Endothelial cell of umbilical vein (primary cell): ENCODE measurements around the gene ZSCAN1. TPM values are rescaled to one million over a fixed set of nuclear protein-coding genes. Genes with fewer than 3 reads are reported as not detected.

Experiments
- BruUV-seq: library from RNA; stranded (reverse); fragments of 400-500 nt; replicated peaks from 2 replicates; lab custom pipeline; 2021; lab: Mats Ljungman, UMichigan
- CTCF ChIA-PET: fragments of 300-600, 350-600 bp; sonication (Branson Sonifier 250); formaldehyde crosslinking; loops from one replicate; lab custom pipeline; 2021; ENCODE audit warnings: antibody characterized with exemption, inconsistent platforms; lab: Charles Lee
- POLR2A ChIA-PET: fragments of 300-600, 350-600 bp; sonication (Branson Sonifier 250); formaldehyde crosslinking; loops from one replicate; lab custom pipeline; 2021; ENCODE audit warnings: antibody characterized with exemption, inconsistent platforms; lab: Charles Lee
- DNase-seq: peaks from one replicate; pipeline ENCODE4 v3.0.0-alpha.2; 2011; ENCODE audit warnings: low read depth, low spot score
- FAIRE-seq: peaks from 2 replicates; lab custom pipeline; 2011; peaks lifted over from hg19 to GRCh38; lab: Jason Lieb, UNC
- H2AFZ ChIP-seq: 2 replicates; pipeline ENCODE4 v1.6.0; 2012; ENCODE audit warnings: low read depth, low read length, control low read depth, inconsistent platforms
- H3K27ac ChIP-seq: 2 replicates; pipeline ENCODE4 v1.5.1; 2011; ENCODE audit warnings: low read depth, mild to moderate bottlenecking, control low read depth, low read length, moderate library complexity; ENCODE audit not compliant: insufficient read depth
- H3K27me3 ChIP-seq, 2 experiments: 2 replicates each; pipeline versions ENCODE4 v1.6.0 to v1.6.1; 2011; ENCODE audit warnings: low read length in 2 of 2, mixed read lengths in 1 of 2; ENCODE audit not compliant: control insufficient read depth in 2 of 2, insufficient read depth in 2 of 2
- H3K36me3 ChIP-seq, 2 experiments: 2 replicates in 1 of 2; 3 replicates in 1 of 2; pipeline ENCODE4 v1.5.1; 2011; ENCODE audit warnings: low read length in 2 of 2, mild to moderate bottlenecking in 1 of 2, moderate library complexity in 1 of 2; ENCODE audit not compliant: control insufficient read depth in 2 of 2, insufficient read depth in 2 of 2; ENCODE audit errors: extremely low read depth in 1 of 2
- H3K4me1 ChIP-seq: 3 replicates; pipeline ENCODE4 v1.5.1; 2011; ENCODE audit warnings: mild to moderate bottlenecking, low read length; ENCODE audit not compliant: control insufficient read depth, insufficient read depth; ENCODE audit errors: extremely low read depth
- H3K4me2 ChIP-seq: 2 replicates; pipeline ENCODE4 v1.6.1; 2011; ENCODE audit warnings: low read length, control low read depth, mixed read lengths; ENCODE audit not compliant: insufficient read depth
- H3K4me3 ChIP-seq, 3 experiments: fragments of 200-600 bp in 1 of 3; sonication (generic), shearing (Covaris generic) in 1 of 3; replicated peaks in 1 of 3; 2 replicates each; pipeline ENCODE4 v1.5.1; 2011 to 2016; ENCODE audit warnings: control low read depth in 3 of 3, low read length in 3 of 3, mild to moderate bottlenecking in 2 of 3, inconsistent platforms in 1 of 3, low read depth in 1 of 3, moderate library complexity in 1 of 3; ENCODE audit not compliant: insufficient read depth in 1 of 3
- H3K79me2 ChIP-seq: 2 replicates; pipeline ENCODE4 v1.6.0; 2012; ENCODE audit warnings: low read length, inconsistent platforms; ENCODE audit not compliant: control insufficient read depth, insufficient read depth
- H3K9ac ChIP-seq: replicated peaks from 2 replicates; pipeline ENCODE3; 2011; ENCODE audit warnings: low read length, control low read depth; ENCODE audit not compliant: insufficient read depth; ENCODE audit errors: extremely low read depth
- H3K9me1 ChIP-seq: replicated peaks from 3 replicates; pipeline ENCODE4 v1.6.0; 2011; ENCODE audit warnings: mild to moderate bottlenecking, low read length; ENCODE audit not compliant: control insufficient read depth, insufficient read depth; ENCODE audit errors: extremely low read depth
- H3K9me3 ChIP-seq: replicated peaks from 2 replicates; pipeline ENCODE4 v1.5.1; 2012; ENCODE audit warnings: low read length, inconsistent platforms; ENCODE audit not compliant: control insufficient read depth, insufficient read depth
- H4K20me1 ChIP-seq: replicated peaks from 2 replicates; pipeline ENCODE3; 2011; ENCODE audit warnings: mild to moderate bottlenecking, low read length; ENCODE audit not compliant: control insufficient read depth, insufficient read depth; ENCODE audit errors: extremely low read depth
- FOS ChIP-seq: IDR thresholded peaks from 2 replicates; pipeline ENCODE4 v1.6.1; 2011; ENCODE audit warnings: mild to moderate bottlenecking, low read length, moderate library complexity, borderline replicate concordance; ENCODE audit not compliant: insufficient read depth
- GATA2 ChIP-seq: IDR thresholded peaks from 2 replicates; pipeline ENCODE4 v1.7.0; 2011; ENCODE audit warnings: low read depth, mild to moderate bottlenecking, moderate library complexity, mixed read lengths, low read length; ENCODE audit not compliant: insufficient read length, insufficient read depth
- JUN ChIP-seq: IDR thresholded peaks from 2 replicates; pipeline ENCODE4 v1.6.1; 2011; ENCODE audit warnings: borderline replicate concordance, low read depth; ENCODE audit not compliant: insufficient read length, insufficient read depth
- MYC ChIP-seq: IDR thresholded peaks from one replicate; pipeline ENCODE4 v1.6.1; 2011; ENCODE audit warnings: mild to moderate bottlenecking, low read depth, low read length
- POLR2A ChIP-seq: IDR thresholded peaks from 2 replicates; pipeline ENCODE4 v1.6.1; 2012; ENCODE audit warnings: low read depth, mild to moderate bottlenecking, control low read depth, low read length
- POLR2AphosphoS5 ChIP-seq: IDR thresholded peaks from 2 replicates; pipeline ENCODE4 v1.6.1; 2012; ENCODE audit warnings: low read depth, mild to moderate bottlenecking, control low read depth, low read length, moderate library complexity; ENCODE audit not compliant: insufficient read depth
- dilution Hi-C: fragments of 300-500 bp; cut with MboI; formaldehyde crosslinking; loops from one replicate; pipeline ENCODE4 v1.15.0; 2019; ENCODE audit warnings: low sequenced_read_pairs; ENCODE audit not compliant: extremely low pct_ligation_motif_present
- intact Hi-C: fragments of 100-400 bp; cut with micrococcal nuclease; formaldehyde crosslinking; loops from one replicate; pipeline ENCODE4 v1.10.0; 2022
- polyA plus RNA-seq, 4 experiments: library from polyadenylated mRNA; depleted of rRNA in 3 of 4; stranded (reverse) in 3 of 4; unstranded in 1 of 4; fragments of >200 nt; gene quantifications; 2 replicates each; pipeline versions ENCODE4 v1.2.1 to v1.2.3, GENCODE V29; 2011 to 2012; ENCODE audit warnings: missing spikeins in 1 of 4
- total RNA-seq: library from RNA; stranded (reverse); gene quantifications from 2 replicates; pipeline ENCODE4 v1.2.3, GENCODE V29; 2021
- TF ChIP-seq, protein P1 (sequence below): IDR thresholded peaks from 2 replicates; pipeline ENCODE4 v1.6.1; 2011; ENCODE audit not compliant: insufficient read depth, insufficient read length

ZSCAN1 gene
- total and polyA plus RNA-seq, 2 donors (not counting 3 experiments of a cell fraction or from before 2014, with no cell fraction given), result 0.10 TPM; not detected in 1

DNA sequence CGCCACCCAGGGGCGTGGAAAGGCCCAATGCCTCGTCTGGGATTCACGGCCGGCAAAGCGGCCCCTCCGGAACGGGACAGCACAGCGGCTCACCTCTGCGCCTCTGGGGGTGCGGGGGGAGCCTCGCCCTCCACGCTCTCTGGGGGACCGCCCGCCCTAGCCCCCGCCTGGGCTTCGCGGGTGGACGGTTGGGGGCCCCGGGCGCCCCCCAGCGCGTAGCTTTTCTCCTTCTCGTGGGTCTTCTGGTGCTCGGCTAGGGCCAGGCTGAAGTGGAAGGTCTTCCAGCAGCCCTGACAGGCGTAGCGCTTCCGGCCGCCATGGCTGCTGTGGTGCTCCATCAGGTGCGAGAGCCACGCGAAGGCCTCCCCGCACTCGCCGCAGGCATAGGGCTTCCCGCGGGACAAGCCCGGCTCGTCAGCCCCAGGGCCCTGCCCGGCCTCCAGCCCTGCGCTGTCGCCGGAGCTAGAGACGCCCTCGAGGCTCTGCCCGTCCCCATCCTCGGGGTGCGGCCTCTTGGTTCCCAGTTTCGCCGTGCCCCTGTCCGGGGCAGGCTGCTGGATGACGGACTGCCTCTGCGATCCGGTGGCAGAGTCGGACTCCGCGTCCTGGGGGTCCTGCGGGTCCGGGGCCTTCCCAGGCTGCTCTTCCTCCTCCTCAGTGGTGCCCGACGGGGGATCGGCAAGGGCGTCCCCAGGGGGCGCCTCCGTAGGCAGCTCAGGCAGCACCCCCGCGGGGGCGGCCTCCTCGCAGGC is 50.9 kb downstream of the ZSCAN1 start:
- H2AFZ ChIP-seq, result no peak overlapping the region
- no peaks in the 10 kb centered on the region for H3K9me3 ChIP-seq
- H4K20me1 ChIP-seq, result no peaks in the 10 kb centered on the region
- no peak overlapping the region for H3K4me3 ChIP-seq
- dilution Hi-C loops (no loop called here), intact Hi-C loops (no loop called here)
- no peak for TF ChIP-seq POLR2A
- no peak for TF ChIP-seq MYC
- TF ChIP-seq, protein P1, sequence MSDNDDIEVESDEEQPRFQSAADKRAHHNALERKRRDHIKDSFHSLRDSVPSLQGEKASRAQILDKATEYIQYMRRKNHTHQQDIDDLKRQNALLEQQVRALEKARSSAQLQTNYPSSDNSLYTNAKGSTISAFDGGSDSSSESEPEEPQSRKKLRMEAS, result no peak
- no peak for TF ChIP-seq POLR2AphosphoS5
- no peak for TF ChIP-seq JUN
- no peak overlapping the region for H3K27ac ChIP-seq
- H3K9me1 ChIP-seq, result no peaks in the 10 kb centered on the region
- BruUV-seq, result no TSS peak
- no peaks in the 10 kb centered on the region for H3K79me2 ChIP-seq
- no peaks in the 10 kb centered on the region for H3K36me3 ChIP-seq
- no peaks in the 10 kb centered on the region for H3K4me1 ChIP-seq
- H3K27me3 ChIP-seq, result no peaks in the 10 kb centered on the region
- DNase-seq, result no peak
- no peak overlapping the region for H3K4me2 ChIP-seq
- no peak overlapping the region for H3K9ac ChIP-seq
- no peak for FAIRE-seq
- CTCF ChIA-PET, result no interaction called here
- POLR2A ChIA-PET, result no interaction called here

DNA sequence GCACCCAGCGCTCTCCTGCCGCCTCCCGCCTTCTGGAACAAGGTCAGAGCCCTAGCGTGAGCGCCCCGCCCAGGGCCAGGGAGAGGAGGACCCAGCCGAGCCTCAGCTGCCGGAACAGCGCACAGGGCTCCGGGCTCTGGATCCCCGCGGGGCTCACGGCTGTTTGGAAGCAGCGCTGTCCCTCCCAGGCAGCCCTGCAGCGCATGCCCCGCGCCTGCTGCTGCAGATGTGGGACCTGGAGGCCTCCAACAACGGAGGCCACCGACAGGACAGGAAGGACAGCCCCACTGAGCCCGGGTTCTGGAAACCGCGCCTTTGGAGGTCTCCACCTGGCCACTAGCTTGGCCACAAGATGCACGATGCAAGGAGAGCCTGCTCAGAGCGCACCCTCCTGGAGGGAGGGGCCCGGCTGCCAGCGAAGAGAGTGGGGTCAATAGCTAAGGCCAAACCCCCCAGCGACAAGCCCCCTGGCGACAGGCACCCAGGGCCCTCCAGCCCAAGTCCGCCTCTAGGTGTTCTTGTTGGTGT is 51.6 kb downstream of the ZSCAN1 start:
- Histone ChIP-seq H3K4me3 (no peak overlapping the region), H3K4me1 (no peaks in the 10 kb centered on the region), H3K36me3 (no peaks in the 10 kb centered on the region), H3K9ac (no peak overlapping the region), H3K79me2 (no peaks in the 10 kb centered on the region), H2AFZ (no peak overlapping the region), H3K27ac (no peak overlapping the region), H3K4me2 (no peak overlapping the region), H3K27me3 (no peaks in the 10 kb centered on the region), H3K9me3 (no peaks in the 10 kb centered on the region), H4K20me1 (no peaks in the 10 kb centered on the region), H3K9me1 (no peaks in the 10 kb centered on the region)
- ChIA-PET POLR2A (no interaction called here), CTCF (no interaction called here)
- FAIRE-seq (no peak), DNase-seq (no peak)
- BruUV-seq, result no TSS peak
- intact Hi-C loops, result no loop called here
- TF ChIP-seq GATA2 (no peak), POLR2A (no peak), FOS (no peak), JUN (no peak)
- dilution Hi-C loops, result no loop called here
